WERI-Rb-1 (cell line): Measurements from ENCODE around the gene SLC25A24.
"Not testable (repeated sequence)": the region's sequence is repeated elsewhere in the genome, so short reads cannot be mapped to it uniquely, and the experiment has no call there.

Experiments used
- DNase-seq: peaks from one replicate; pipeline ENCODE4 v3.0.0-alpha.2; 2020
- H3K27ac ChIP-seq: fragments of 250-450 bp; sonication (Bioruptor Pico); 2 replicates; pipeline ENCODE4 v1.5.1; 2020; ENCODE audit warnings: mild to moderate bottlenecking, moderate library complexity
- H3K27me3 ChIP-seq: fragments of 250-450 bp; sonication (Bioruptor Pico); 2 replicates; pipeline ENCODE4 v1.5.1; 2021; ENCODE audit warnings: mild to moderate bottlenecking, low read depth, moderate library complexity; ENCODE audit not compliant: insufficient read depth, severe bottlenecking
- H3K36me3 ChIP-seq: fragments of 250-450 bp; sonication (Bioruptor Pico); 2 replicates; pipeline ENCODE4 v1.5.1; 2020; ENCODE audit warnings: mild to moderate bottlenecking, moderate library complexity
- H3K4me3 ChIP-seq: 2 replicates; pipeline ENCODE4 v1.5.1; 2011; ENCODE audit warnings: low read depth, mild to moderate bottlenecking, control low read depth, low read length
- H3K9me3 ChIP-seq: fragments of 250-450 bp; sonication (Bioruptor Pico); 2 replicates; pipeline ENCODE4 v1.5.1; 2021; ENCODE audit warnings: mild to moderate bottlenecking, moderate library complexity; ENCODE audit not compliant: severe bottlenecking
- TF ChIP-seq, protein P1 (sequence below): IDR thresholded peaks from 2 replicates; pipeline ENCODE4 v1.5.1; 2011; ENCODE audit warnings: low read depth, mild to moderate bottlenecking, control low read depth, inconsistent platforms, low read length

Gene SLC25A24

GRCh38 chr1:108158893-108159453 lies 41.2 kb downstream of the SLC25A24 start:
- TF ChIP-seq, protein P1, sequence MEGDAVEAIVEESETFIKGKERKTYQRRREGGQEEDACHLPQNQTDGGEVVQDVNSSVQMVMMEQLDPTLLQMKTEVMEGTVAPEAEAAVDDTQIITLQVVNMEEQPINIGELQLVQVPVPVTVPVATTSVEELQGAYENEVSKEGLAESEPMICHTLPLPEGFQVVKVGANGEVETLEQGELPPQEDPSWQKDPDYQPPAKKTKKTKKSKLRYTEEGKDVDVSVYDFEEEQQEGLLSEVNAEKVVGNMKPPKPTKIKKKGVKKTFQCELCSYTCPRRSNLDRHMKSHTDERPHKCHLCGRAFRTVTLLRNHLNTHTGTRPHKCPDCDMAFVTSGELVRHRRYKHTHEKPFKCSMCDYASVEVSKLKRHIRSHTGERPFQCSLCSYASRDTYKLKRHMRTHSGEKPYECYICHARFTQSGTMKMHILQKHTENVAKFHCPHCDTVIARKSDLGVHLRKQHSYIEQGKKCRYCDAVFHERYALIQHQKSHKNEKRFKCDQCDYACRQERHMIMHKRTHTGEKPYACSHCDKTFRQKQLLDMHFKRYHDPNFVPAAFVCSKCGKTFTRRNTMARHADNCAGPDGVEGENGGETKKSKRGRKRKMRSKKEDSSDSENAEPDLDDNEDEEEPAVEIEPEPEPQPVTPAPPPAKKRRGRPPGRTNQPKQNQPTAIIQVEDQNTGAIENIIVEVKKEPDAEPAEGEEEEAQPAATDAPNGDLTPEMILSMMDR, result no peak
- Histone ChIP-seq H3K27ac (no peak overlapping the region), H3K27me3 (no peaks in the 10 kb centered on the region), H3K36me3 (peaks cover 13% of the 10 kb centered on the region; the same call in 1 of the 2 replicates), H3K4me3 (no peak overlapping the region), H3K9me3 (no peaks in the 10 kb centered on the region)
- DNase-seq, result no peak

GRCh38 chr1:108154314-108154713 lies 45.8 kb downstream of the SLC25A24 start:
- H3K36me3 ChIP-seq, result peaks cover 25% of the 10 kb centered on the region; the same call in 1 of the 2 replicates
- H3K27ac ChIP-seq, result no peak overlapping the region
- TF ChIP-seq, protein P1, result no peak
- no peaks in the 10 kb centered on the region for H3K27me3 ChIP-seq
- no peak for DNase-seq
- H3K9me3 ChIP-seq, result no peaks in the 10 kb centered on the region
- no peak overlapping the region for H3K4me3 ChIP-seq

DNA sequence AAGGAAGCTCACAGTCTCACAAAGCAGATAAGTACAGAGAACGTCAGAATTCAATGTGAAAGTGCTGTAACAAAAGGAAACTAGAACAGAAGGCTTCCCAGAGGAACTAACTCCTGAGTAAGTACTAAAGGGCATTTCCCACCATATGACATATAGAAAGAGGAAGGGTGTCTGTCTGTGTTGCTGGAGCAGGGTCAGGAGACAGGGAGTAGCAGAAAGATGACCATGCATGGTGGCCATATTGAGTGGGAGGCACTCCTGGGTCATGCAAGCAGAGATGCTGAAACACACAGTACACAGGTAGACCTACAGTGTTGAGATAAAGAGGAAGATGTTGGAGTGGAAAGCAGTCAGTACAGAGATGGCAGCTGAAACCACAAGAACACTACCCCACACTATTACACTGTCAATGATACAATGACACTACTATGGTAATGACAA lies 47.3 kb downstream of the SLC25A24 start:
- DNase-seq, result no peak
- H3K27ac ChIP-seq, result no peak overlapping the region
- H3K36me3 ChIP-seq, result peaks cover 36% of the 10 kb centered on the region; the same call in 1 of the 2 replicates
- TF ChIP-seq, protein P1, result no peak
- no peaks in the 10 kb centered on the region for H3K27me3 ChIP-seq
- no peak overlapping the region for H3K4me3 ChIP-seq
- no peaks in the 10 kb centered on the region for H3K9me3 ChIP-seq

- Histone ChIP-seq H3K4me3 (no peak overlapping the region), H3K9me3 (no peaks in the 10 kb centered on the region), H3K27ac (no peak overlapping the region), H3K36me3 (peaks cover 33% of the 10 kb centered on the region; the same call in 1 of the 2 replicates), H3K27me3 (no peaks in the 10 kb centered on the region)
- TF ChIP-seq, protein P1, result no peak
- no peak for DNase-seq
Measured at GRCh38 chr1:108151548-108151947, 48.6 kb downstream of the SLC25A24 start.

DNA sequence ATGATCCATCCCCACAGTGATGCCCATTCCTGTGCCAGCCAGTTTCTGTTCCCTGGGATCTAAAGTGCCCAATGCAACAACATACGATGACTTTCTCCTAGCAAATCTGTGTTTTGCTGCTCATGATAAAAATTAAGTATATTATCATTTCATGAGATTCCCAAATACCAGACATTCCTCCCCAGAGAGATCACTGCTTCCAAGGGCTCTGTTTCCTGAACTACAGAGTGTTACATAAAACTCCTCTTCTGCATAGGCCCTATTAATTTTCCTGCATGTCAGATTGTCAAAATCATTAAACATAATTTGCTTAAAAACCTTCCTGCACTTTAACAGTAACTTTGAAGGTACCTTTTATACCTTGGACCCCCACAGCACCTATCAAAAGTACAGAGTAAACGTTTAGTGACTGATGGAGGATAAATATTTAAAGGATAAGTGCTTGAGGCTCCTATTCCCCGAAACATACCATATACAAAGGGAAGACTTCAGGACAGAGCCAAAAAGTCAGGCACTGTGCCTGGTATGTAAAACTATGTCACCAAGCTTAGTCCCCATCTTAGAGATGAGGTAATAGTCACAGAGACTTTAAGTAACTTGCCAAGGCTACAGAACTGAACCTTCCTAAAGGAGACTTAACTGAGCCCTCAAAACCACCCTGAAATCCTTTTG lies 50.2 kb downstream of the SLC25A24 start:
- H3K27me3 ChIP-seq, result no peaks in the 10 kb centered on the region
- peaks cover 32% of the 10 kb centered on the region; the same call in 1 of the 2 replicates for H3K36me3 ChIP-seq

DNA sequence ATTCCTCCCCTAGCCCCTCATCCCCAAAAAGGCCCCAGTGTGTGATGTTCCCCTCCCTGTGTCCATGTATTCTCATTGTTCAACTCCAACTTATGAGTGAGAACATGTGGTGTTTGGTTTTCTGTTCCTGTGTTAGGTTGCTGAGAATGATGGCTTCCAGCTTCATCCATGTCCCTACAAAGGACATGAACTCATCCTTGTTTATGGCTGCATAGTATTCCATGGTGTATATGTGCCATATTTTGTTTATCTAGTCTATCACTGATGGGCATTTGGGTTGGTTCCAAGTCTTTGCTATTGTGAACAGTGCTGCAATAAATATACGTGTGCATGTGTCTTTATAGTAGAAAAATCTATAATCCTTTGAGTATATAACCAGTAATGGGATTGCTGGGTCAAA lies 55.6 kb downstream of the SLC25A24 start:
- not testable (repeated sequence) for H3K27ac ChIP-seq, H3K4me3 ChIP-seq, H3K27me3 ChIP-seq, H3K9me3 ChIP-seq, DNase-seq
- peaks cover 22% of the 10 kb centered on the region for H3K36me3 ChIP-seq

More for the DNA sequence above, 50.2 kb downstream of the SLC25A24 start:
- Histone ChIP-seq H3K4me3 (no peak overlapping the region), H3K9me3 (peaks cover 4% of the 10 kb centered on the region), H3K27ac (no peak overlapping the region)
- TF ChIP-seq, protein P1, result no peak
- DNase-seq, result no peak
